ENCODE measurements around the gene NDST4. TPM values are rescaled to one million over a fixed set of nuclear protein-coding genes. Genes with fewer than 3 reads are reported as not detected.

NDST4 gene
- total RNA-seq, 1 experiment from 2014 or later: not detected

DNA sequence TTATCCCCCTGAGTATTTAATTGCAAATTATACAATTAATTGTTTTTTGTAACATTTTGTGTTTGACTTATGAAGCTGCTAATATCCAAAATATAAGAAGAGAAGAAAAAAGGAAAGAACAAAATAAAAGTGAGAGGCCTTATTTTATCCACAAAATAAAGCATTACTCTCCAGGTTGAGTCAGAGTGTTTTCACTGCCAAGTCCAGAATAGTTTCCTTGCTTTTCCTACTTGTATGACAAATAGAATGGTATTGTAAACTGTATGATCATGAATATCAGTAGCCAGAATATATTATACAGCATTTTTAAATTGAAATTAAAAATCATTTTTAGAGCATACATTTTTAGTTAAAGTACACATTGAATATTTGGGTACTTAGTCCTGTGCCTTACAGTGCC lies 237.8 kb downstream of the NDST4 start:
- no peak overlapping the region for H3K4me3 ChIP-seq (replicated peaks in 1 of 2; ENCODE audit: low read depth in 1 of 2, low read length in 2 of 2)
- H3K4me2 ChIP-seq (ENCODE audit: low read length): no peak overlapping the region
- ChIA-PET POLR2A (no interaction called here), CTCF (no interaction called here), RAD21 (ENCODE audit: low non-redundant PET in 1 of 2, low total read pairs in 2 of 2, uncharacterized antibody in 2 of 2, unreplicated experiment in 2 of 2) (no interaction called here)
- no peaks in the 10 kb centered on the region for H3K27me3 ChIP-seq (ENCODE audit: insufficient read depth, low read length)
- DNase-seq (ENCODE audit: low read depth, low spot score) (no peak), ATAC-seq (no peak)
- no peak for TF ChIP-seq TCF7L2 (IDR thresholded peaks at IDR 0.05; ENCODE audit: borderline replicate concordance, extremely low read depth, insufficient read depth, insufficient read length)
- no peak for TF ChIP-seq ZFX (IDR thresholded peaks at IDR 0.05)
- no peak for TF ChIP-seq YY1 (IDR thresholded peaks at IDR 0.05; ENCODE audit: extremely low read depth, insufficient replicate concordance, low read depth, low read length)
- TF ChIP-seq CEBPB (IDR thresholded peaks at IDR 0.05; ENCODE audit: low read depth): no peak
- no peak for TF ChIP-seq EGR1 (IDR thresholded peaks at IDR 0.05; ENCODE audit: low read depth)
- TF ChIP-seq ZNF274 (IDR thresholded peaks at IDR 0.05; ENCODE audit: low read depth, low read length): no peak
- TF ChIP-seq, protein P1, sequence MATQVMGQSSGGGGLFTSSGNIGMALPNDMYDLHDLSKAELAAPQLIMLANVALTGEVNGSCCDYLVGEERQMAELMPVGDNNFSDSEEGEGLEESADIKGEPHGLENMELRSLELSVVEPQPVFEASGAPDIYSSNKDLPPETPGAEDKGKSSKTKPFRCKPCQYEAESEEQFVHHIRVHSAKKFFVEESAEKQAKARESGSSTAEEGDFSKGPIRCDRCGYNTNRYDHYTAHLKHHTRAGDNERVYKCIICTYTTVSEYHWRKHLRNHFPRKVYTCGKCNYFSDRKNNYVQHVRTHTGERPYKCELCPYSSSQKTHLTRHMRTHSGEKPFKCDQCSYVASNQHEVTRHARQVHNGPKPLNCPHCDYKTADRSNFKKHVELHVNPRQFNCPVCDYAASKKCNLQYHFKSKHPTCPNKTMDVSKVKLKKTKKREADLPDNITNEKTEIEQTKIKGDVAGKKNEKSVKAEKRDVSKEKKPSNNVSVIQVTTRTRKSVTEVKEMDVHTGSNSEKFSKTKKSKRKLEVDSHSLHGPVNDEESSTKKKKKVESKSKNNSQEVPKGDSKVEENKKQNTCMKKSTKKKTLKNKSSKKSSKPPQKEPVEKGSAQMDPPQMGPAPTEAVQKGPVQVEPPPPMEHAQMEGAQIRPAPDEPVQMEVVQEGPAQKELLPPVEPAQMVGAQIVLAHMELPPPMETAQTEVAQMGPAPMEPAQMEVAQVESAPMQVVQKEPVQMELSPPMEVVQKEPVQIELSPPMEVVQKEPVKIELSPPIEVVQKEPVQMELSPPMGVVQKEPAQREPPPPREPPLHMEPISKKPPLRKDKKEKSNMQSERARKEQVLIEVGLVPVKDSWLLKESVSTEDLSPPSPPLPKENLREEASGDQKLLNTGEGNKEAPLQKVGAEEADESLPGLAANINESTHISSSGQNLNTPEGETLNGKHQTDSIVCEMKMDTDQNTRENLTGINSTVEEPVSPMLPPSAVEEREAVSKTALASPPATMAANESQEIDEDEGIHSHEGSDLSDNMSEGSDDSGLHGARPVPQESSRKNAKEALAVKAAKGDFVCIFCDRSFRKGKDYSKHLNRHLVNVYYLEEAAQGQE (IDR thresholded peaks at IDR 0.05; ENCODE audit: low read depth): no peak
- TF ChIP-seq EZH2phosphoT487 (IDR thresholded peaks at IDR 0.05; ENCODE audit: borderline replicate concordance): no peak
- TF ChIP-seq, protein P2, sequence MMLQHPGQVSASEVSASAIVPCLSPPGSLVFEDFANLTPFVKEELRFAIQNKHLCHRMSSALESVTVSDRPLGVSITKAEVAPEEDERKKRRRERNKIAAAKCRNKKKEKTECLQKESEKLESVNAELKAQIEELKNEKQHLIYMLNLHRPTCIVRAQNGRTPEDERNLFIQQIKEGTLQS (IDR thresholded peaks at IDR 0.05): no peak
- TF ChIP-seq, protein P3, sequence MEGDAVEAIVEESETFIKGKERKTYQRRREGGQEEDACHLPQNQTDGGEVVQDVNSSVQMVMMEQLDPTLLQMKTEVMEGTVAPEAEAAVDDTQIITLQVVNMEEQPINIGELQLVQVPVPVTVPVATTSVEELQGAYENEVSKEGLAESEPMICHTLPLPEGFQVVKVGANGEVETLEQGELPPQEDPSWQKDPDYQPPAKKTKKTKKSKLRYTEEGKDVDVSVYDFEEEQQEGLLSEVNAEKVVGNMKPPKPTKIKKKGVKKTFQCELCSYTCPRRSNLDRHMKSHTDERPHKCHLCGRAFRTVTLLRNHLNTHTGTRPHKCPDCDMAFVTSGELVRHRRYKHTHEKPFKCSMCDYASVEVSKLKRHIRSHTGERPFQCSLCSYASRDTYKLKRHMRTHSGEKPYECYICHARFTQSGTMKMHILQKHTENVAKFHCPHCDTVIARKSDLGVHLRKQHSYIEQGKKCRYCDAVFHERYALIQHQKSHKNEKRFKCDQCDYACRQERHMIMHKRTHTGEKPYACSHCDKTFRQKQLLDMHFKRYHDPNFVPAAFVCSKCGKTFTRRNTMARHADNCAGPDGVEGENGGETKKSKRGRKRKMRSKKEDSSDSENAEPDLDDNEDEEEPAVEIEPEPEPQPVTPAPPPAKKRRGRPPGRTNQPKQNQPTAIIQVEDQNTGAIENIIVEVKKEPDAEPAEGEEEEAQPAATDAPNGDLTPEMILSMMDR (IDR thresholded peaks at IDR 0.05 in 2 of 3, conservative IDR thresholded peaks at IDR 0.05 in 1 of 3; ENCODE audit: borderline replicate concordance in 1 of 3, insufficient read depth in 1 of 3, low read depth in 2 of 3, low read length in 2 of 3): no peak
- no peak overlapping the region for H3K27ac ChIP-seq (ENCODE audit: low read depth, low read length)
- no peak overlapping the region for H2AFZ ChIP-seq (ENCODE audit: low read depth, low read length, poor library complexity, severe bottlenecking)
- H3K9me3 ChIP-seq (ENCODE audit: control insufficient read depth in 1 of 2, insufficient read depth in 1 of 2, low read depth in 1 of 2, low read length in 2 of 2): no peaks in the 10 kb centered on the region
- no peak overlapping the region for H3K9ac ChIP-seq (ENCODE audit: low read length)
- intact Hi-C loops (cut with micrococcal nuclease): no loop called here
- no peaks in the 10 kb centered on the region for H3K9me2 ChIP-seq (ENCODE audit: insufficient read depth)
- no TSS peak for BruUV-seq (replicated peaks)
- no peaks in the 10 kb centered on the region for H3K36me3 ChIP-seq (ENCODE audit: control insufficient read depth in 1 of 2, insufficient read depth in 2 of 2, low read length in 2 of 2)
- no peaks in the 10 kb centered on the region for H3K4me1 ChIP-seq (ENCODE audit: control insufficient read depth in 1 of 2, insufficient read depth in 2 of 2, low read length in 2 of 2)
- no peaks in the 10 kb centered on the region for H3K79me2 ChIP-seq (ENCODE audit: insufficient read depth, low read length)
- H4K20me1 ChIP-seq (ENCODE audit: insufficient read depth): no peaks in the 10 kb centered on the region

Measured in HCT116 (cell line).